ENCODE results near the gene ATMIN. TPM values are rescaled to one million over a fixed set of nuclear protein-coding genes. Genes with fewer than 3 reads are reported as not detected.
A peak's percentile ranks its signal among the peaks of the same experiment; 100 is the strongest.

The ATMIN gene
- total RNA-seq, 1 experiment from 2014 or later, result 46.7 TPM

DNA sequence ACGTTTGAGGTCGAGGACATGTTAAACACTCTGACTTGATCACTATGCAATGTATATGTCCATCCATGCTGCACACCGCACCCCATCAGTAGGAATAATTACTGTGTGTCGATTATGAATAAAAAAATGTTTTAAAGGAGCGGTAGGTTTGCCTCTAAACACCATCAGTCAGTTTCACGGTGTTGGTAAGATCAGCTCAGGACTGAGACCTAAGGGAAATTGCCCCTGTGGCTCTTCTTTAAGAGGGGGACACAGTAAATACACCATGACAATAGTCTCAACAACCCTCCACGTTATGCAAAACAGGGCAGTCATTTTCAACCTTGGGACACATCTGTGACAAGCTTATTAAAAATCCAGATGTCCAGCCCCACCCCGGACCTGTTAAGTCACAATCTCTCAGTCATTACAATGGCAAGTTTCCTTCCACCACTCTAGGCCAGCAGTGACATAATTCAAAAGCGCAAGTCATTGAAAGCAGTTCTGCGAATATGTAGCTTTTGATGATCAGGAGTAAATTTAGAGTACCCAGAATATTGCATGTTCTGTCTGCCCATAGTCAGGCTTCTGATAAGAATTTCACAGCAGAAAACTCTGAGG lies 1.2 kb downstream of the ATMIN start:
- ChIA-PET RAD21 (ENCODE audit: low non-redundant PET in 1 of 2, low total read pairs in 2 of 2, uncharacterized antibody in 2 of 2, unreplicated experiment in 2 of 2) (interaction anchor here in 1 of 2 experiments (1.8 kb wide), 1 partner anchor 107 kb away, joined by 3 read pairs; no protein-coding TSS in a partner anchor), CTCF (interaction anchor here (1.1 to 2.9 kb wide), 11 partner anchors 9 to 162 kb away, joined by 3 to 29 read pairs (median 11); partner anchors contain the start of genes C16orf46, CENPN and CMC2), POLR2A (interaction anchor here (0.6 kb wide), 1 partner anchor 19 kb away, joined by 3 read pairs; no protein-coding TSS in a partner anchor)
- no peak for ATAC-seq
- H4K20me1 ChIP-seq (ENCODE audit: insufficient read depth), result no peaks in the 10 kb centered on the region
- H3K4me2 ChIP-seq (ENCODE audit: low read length), result peak overlapping the region; percentile 86
- H3K4me1 ChIP-seq (ENCODE audit: control insufficient read depth in 1 of 2, insufficient read depth in 2 of 2, low read length in 2 of 2), result peaks cover 10 to 14% of the 10 kb centered on the region in 2 experiments; a peak in 3 of 4 replicates
- no peak for TF ChIP-seq YY1 (IDR thresholded peaks at IDR 0.05; ENCODE audit: extremely low read depth, insufficient replicate concordance, low read depth, low read length)
- no peak for TF ChIP-seq SP1 (IDR thresholded peaks at IDR 0.05; ENCODE audit: low read depth)
- TF ChIP-seq SRF (IDR thresholded peaks at IDR 0.05; ENCODE audit: low read depth), result no peak
- TF ChIP-seq EGR1 (IDR thresholded peaks at IDR 0.05; ENCODE audit: low read depth), result no peak
- no peak for TF ChIP-seq JUND (IDR thresholded peaks at IDR 0.05)
- TF ChIP-seq, protein P1, sequence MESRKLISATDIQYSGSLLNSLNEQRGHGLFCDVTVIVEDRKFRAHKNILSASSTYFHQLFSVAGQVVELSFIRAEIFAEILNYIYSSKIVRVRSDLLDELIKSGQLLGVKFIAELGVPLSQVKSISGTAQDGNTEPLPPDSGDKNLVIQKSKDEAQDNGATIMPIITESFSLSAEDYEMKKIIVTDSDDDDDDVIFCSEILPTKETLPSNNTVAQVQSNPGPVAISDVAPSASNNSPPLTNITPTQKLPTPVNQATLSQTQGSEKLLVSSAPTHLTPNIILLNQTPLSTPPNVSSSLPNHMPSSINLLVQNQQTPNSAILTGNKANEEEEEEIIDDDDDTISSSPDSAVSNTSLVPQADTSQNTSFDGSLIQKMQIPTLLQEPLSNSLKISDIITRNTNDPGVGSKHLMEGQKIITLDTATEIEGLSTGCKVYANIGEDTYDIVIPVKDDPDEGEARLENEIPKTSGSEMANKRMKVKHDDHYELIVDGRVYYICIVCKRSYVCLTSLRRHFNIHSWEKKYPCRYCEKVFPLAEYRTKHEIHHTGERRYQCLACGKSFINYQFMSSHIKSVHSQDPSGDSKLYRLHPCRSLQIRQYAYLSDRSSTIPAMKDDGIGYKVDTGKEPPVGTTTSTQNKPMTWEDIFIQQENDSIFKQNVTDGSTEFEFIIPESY (IDR thresholded peaks at IDR 0.05; ENCODE audit: extremely low read depth, insufficient replicate concordance, low read length), result no peak
- no peak for TF ChIP-seq CBX3 (IDR thresholded peaks at IDR 0.05; ENCODE audit: low read depth)
- TF ChIP-seq EZH2phosphoT487 (IDR thresholded peaks at IDR 0.05; ENCODE audit: borderline replicate concordance), result no peak
- no peak for TF ChIP-seq ZNF274 (IDR thresholded peaks at IDR 0.05; ENCODE audit: low read depth, low read length)
- no peak for TF ChIP-seq FOSL1 (IDR thresholded peaks at IDR 0.05; ENCODE audit: low read depth)
- TF ChIP-seq EZH2 (IDR thresholded peaks at IDR 0.05), result no peak
- TF ChIP-seq ELF1 (IDR thresholded peaks at IDR 0.05; ENCODE audit: borderline replicate concordance, low read depth), result no peak
- H3K9me3 ChIP-seq (ENCODE audit: control insufficient read depth in 1 of 2, insufficient read depth in 1 of 2, low read depth in 1 of 2, low read length in 2 of 2), result no peaks in the 10 kb centered on the region
- H3K27me3 ChIP-seq (ENCODE audit: insufficient read depth, low read length), result no peaks in the 10 kb centered on the region
- no peak for DNase-seq (ENCODE audit: low read depth, low spot score)
- intact Hi-C loops (cut with micrococcal nuclease), result loop anchor here (5.0 to 10.0 kb wide), 3 partner anchors 40 to 698 kb away; partner anchors contain the start of gene C16orf46
- H3K9ac ChIP-seq (ENCODE audit: low read length), result peak overlapping the region; percentile 63
- H2AFZ ChIP-seq (ENCODE audit: low read depth, low read length, poor library complexity, severe bottlenecking), result no peak overlapping the region
- TSS peak; percentile 51 for BruUV-seq (replicated peaks)
- peak overlapping the region; percentile 79; the same call in 1 of the 2 replicates for H3K27ac ChIP-seq (ENCODE audit: low read depth, low read length)
- peaks cover 9 to 15% of the 10 kb centered on the region in 2 experiments; a peak in 3 of 4 replicates for H3K36me3 ChIP-seq (ENCODE audit: control insufficient read depth in 1 of 2, insufficient read depth in 2 of 2, low read length in 2 of 2)
- H3K9me2 ChIP-seq (ENCODE audit: insufficient read depth), result no peaks in the 10 kb centered on the region
- H3K79me2 ChIP-seq (ENCODE audit: insufficient read depth, low read length), result peaks cover 46% of the 10 kb centered on the region
- peak overlapping the region; percentile 66 to 73 for H3K4me3 ChIP-seq (replicated peaks in 1 of 2; ENCODE audit: low read depth in 1 of 2, low read length in 2 of 2)

Measured in HCT116 (cell line).